Activated naive CD8-positive, alpha-beta T cell treated with anti-CD3 and anti-CD28 coated beads, Interleukin-2, amount 10 ng/mL, durations not matched to agents 7 days and 5 days (primary cell): ENCODE data around the gene ZNRF2. TPM values are rescaled to one million over a fixed set of nuclear protein-coding genes. Genes with fewer than 3 reads are reported as not detected.

ENCODE experiments used
- ATAC-seq: fragments of 150-1000 bp; cut with Tn5 transposase; one replicate; pipeline ENCODE4 v1.10.0; 2021; ENCODE audit warnings: low read depth, moderate library complexity
- POLR2A ChIA-PET: fragments of 350-600 bp; sonication (Branson Sonifier 250); formaldehyde crosslinking; loops from one replicate; lab custom pipeline; 2021; ENCODE audit warnings: antibody characterized with exemption; lab: Charles Lee
- DNase-seq: peaks from one replicate; pipeline ENCODE4 v3.0.0; 2021
- H3K27ac Mint-ChIP-seq: one replicate; pipeline ENCODE4 v1.8.0; 2022; ENCODE audit warnings: mild to moderate bottlenecking, mixed read lengths
- H3K27me3 Mint-ChIP-seq: one replicate; pipeline ENCODE4 v1.8.0; 2022; ENCODE audit warnings: mild to moderate bottlenecking, moderate library complexity, mixed read lengths
- H3K36me3 Mint-ChIP-seq: one replicate; pipeline ENCODE4 v1.8.0; 2021; ENCODE audit warnings: mild to moderate bottlenecking, mixed read lengths
- H3K4me1 Mint-ChIP-seq: one replicate; pipeline ENCODE4 v1.8.0; 2021; ENCODE audit warnings: mixed read lengths
- H3K4me3 Mint-ChIP-seq: one replicate; pipeline ENCODE4 v1.8.0; 2022; ENCODE audit warnings: mild to moderate bottlenecking, moderate library complexity, mixed read lengths
- H3K9me3 Mint-ChIP-seq: one replicate; pipeline ENCODE4 v1.8.0; 2021; ENCODE audit warnings: mixed read lengths
- total RNA-seq, 2 experiments: library from RNA; stranded (reverse); gene quantifications; one replicate each; pipeline ENCODE4 v1.2.3, GENCODE V29; 2021

ZNRF2 gene
- total RNA-seq, 2 experiments from 2014 or later, result 27.1 to 28.0 TPM

GRCh38 chr7:30304177-30304884 lies 19.9 kb downstream of the ZNRF2 start:
- H3K4me1 Mint-ChIP-seq, result peaks cover 18% of the 10 kb centered on the region
- POLR2A ChIA-PET, result no interaction called here
- peaks cover 9% of the 10 kb centered on the region for H3K36me3 Mint-ChIP-seq
- no peaks in the 10 kb centered on the region for H3K9me3 Mint-ChIP-seq
- no peak for ATAC-seq
- no peak for DNase-seq
- no peaks in the 10 kb centered on the region for H3K27me3 Mint-ChIP-seq
- H3K4me3 Mint-ChIP-seq, result no peak overlapping the region
- H3K27ac Mint-ChIP-seq, result no peak overlapping the region

- POLR2A ChIA-PET, result no interaction called here
- peaks cover 11% of the 10 kb centered on the region for H3K36me3 Mint-ChIP-seq
These were observed 22.6 kb downstream of the ZNRF2 start for GRCh38 chr7:30306976-30307375.

GRCh38 chr7:30308389-30308788 lies 24.0 kb downstream of the ZNRF2 start:
- Mint-ChIP-seq H3K27me3 (no peaks in the 10 kb centered on the region), H3K36me3 (peaks cover 13% of the 10 kb centered on the region)

More at GRCh38 chr7:30306976-30307375, 22.6 kb downstream of the ZNRF2 start:
- H3K9me3 Mint-ChIP-seq, result peaks cover 1% of the 10 kb centered on the region
- DNase-seq, result no peak
- H3K27me3 Mint-ChIP-seq, result no peaks in the 10 kb centered on the region
- ATAC-seq, result no peak
- H3K4me3 Mint-ChIP-seq, result peak overlapping the region; percentile 27
- H3K27ac Mint-ChIP-seq, result no peak overlapping the region
- peaks cover 22% of the 10 kb centered on the region for H3K4me1 Mint-ChIP-seq

GRCh38 chr7:30309302-30309701 lies 24.9 kb downstream of the ZNRF2 start:
- Mint-ChIP-seq H3K4me1 (peaks cover 23% of the 10 kb centered on the region), H3K36me3 (peaks cover 13% of the 10 kb centered on the region), H3K9me3 (peaks cover 1% of the 10 kb centered on the region), H3K27ac (no peak overlapping the region), H3K4me3 (no peak overlapping the region), H3K27me3 (no peaks in the 10 kb centered on the region)
- DNase-seq, result no peak
- POLR2A ChIA-PET, result no interaction called here
- ATAC-seq, result no peak

More at GRCh38 chr7:30308389-30308788, 24.0 kb downstream of the ZNRF2 start:
- Mint-ChIP-seq H3K4me1 (peaks cover 24% of the 10 kb centered on the region), H3K4me3 (no peak overlapping the region), H3K9me3 (peaks cover 1% of the 10 kb centered on the region), H3K27ac (no peak overlapping the region)
- no peak for ATAC-seq
- POLR2A ChIA-PET, result no interaction called here
- DNase-seq, result no peak

GRCh38 chr7:30309842-30310435 lies 25.5 kb downstream of the ZNRF2 start:
- no peak overlapping the region for H3K4me3 Mint-ChIP-seq
- POLR2A ChIA-PET, result no interaction called here
- peaks cover 1% of the 10 kb centered on the region for H3K9me3 Mint-ChIP-seq
- ATAC-seq, result no peak
- H3K4me1 Mint-ChIP-seq, result peaks cover 20% of the 10 kb centered on the region
- peaks cover 13% of the 10 kb centered on the region for H3K36me3 Mint-ChIP-seq
- no peak for DNase-seq
- no peaks in the 10 kb centered on the region for H3K27me3 Mint-ChIP-seq
- H3K27ac Mint-ChIP-seq, result no peak overlapping the region

GRCh38 chr7:30310674-30311362 lies 26.4 kb downstream of the ZNRF2 start:
- no peak for DNase-seq
- POLR2A ChIA-PET, result no interaction called here
- no peak for ATAC-seq
- H3K27me3 Mint-ChIP-seq, result no peaks in the 10 kb centered on the region
- no peak overlapping the region for H3K4me3 Mint-ChIP-seq
- no peak overlapping the region for H3K27ac Mint-ChIP-seq
- peaks cover 21% of the 10 kb centered on the region for H3K4me1 Mint-ChIP-seq
- peaks cover 18% of the 10 kb centered on the region for H3K36me3 Mint-ChIP-seq
- H3K9me3 Mint-ChIP-seq, result peaks cover 1% of the 10 kb centered on the region

GRCh38 chr7:30312178-30312577 lies 27.8 kb downstream of the ZNRF2 start:
- Mint-ChIP-seq H3K27ac (no peak overlapping the region), H3K9me3 (peaks cover 1% of the 10 kb centered on the region), H3K36me3 (peaks cover 13% of the 10 kb centered on the region), H3K4me1 (peaks cover 14% of the 10 kb centered on the region), H3K4me3 (no peak overlapping the region), H3K27me3 (no peaks in the 10 kb centered on the region)
- DNase-seq (no peak), ATAC-seq (no peak)
- POLR2A ChIA-PET, result no interaction called here

GRCh38 chr7:30313348-30313747 lies 29.0 kb downstream of the ZNRF2 start:
- Mint-ChIP-seq H3K36me3 (peaks cover 12% of the 10 kb centered on the region), H3K27me3 (no peaks in the 10 kb centered on the region), H3K27ac (no peak overlapping the region), H3K9me3 (peaks cover 1% of the 10 kb centered on the region), H3K4me1 (peaks cover 12% of the 10 kb centered on the region), H3K4me3 (no peak overlapping the region)
- ATAC-seq (no peak), DNase-seq (no peak)
- POLR2A ChIA-PET, result interaction anchor here (1.0 kb wide), 2 partner anchors 12 to 459 kb away, joined by 3 read pairs; no protein-coding TSS in a partner anchor

GRCh38 chr7:30313793-30314192 lies 29.4 kb downstream of the ZNRF2 start:
- Mint-ChIP-seq H3K4me1 (peaks cover 13% of the 10 kb centered on the region), H3K27ac (no peak overlapping the region), H3K9me3 (peaks cover 1% of the 10 kb centered on the region), H3K36me3 (peaks cover 12% of the 10 kb centered on the region), H3K27me3 (no peaks in the 10 kb centered on the region), H3K4me3 (no peak overlapping the region)
- POLR2A ChIA-PET, result interaction anchor here (1.0 kb wide), 2 partner anchors 11 to 458 kb away, joined by 3 read pairs; no protein-coding TSS in a partner anchor
- no peak for ATAC-seq
- no peak for DNase-seq

GRCh38 chr7:30315589-30315988 lies 31.2 kb downstream of the ZNRF2 start:
- H3K4me3 Mint-ChIP-seq, result no peak overlapping the region
- H3K27me3 Mint-ChIP-seq, result no peaks in the 10 kb centered on the region
- ATAC-seq (no peak), DNase-seq (no peak)
- peaks cover 15% of the 10 kb centered on the region for H3K4me1 Mint-ChIP-seq
- no peaks in the 10 kb centered on the region for H3K9me3 Mint-ChIP-seq
- no peak overlapping the region for H3K27ac Mint-ChIP-seq
- POLR2A ChIA-PET, result no interaction called here
- H3K36me3 Mint-ChIP-seq, result peaks cover 13% of the 10 kb centered on the region

- H3K27me3 Mint-ChIP-seq, result no peaks in the 10 kb centered on the region
- ATAC-seq, result no peak
- peaks cover 31% of the 10 kb centered on the region for H3K4me1 Mint-ChIP-seq
- no peak overlapping the region for H3K27ac Mint-ChIP-seq
- H3K4me3 Mint-ChIP-seq, result no peak overlapping the region
- DNase-seq, result no peak
- H3K9me3 Mint-ChIP-seq, result no peaks in the 10 kb centered on the region
- POLR2A ChIA-PET, result interaction anchor here (1.3 to 3.0 kb wide), 2 partner anchors 10 to 37 kb away, joined by 3 to 19 read pairs; no protein-coding TSS in a partner anchor
- peaks cover 14% of the 10 kb centered on the region for H3K36me3 Mint-ChIP-seq
These were observed 36.0 kb downstream of the ZNRF2 start for GRCh38 chr7:30320392-30320791.

GRCh38 chr7:30321089-30321881 lies 36.9 kb downstream of the ZNRF2 start:
- Mint-ChIP-seq H3K27ac (peak overlapping the region; percentile 98), H3K4me3 (peak overlapping the region; percentile 87), H3K4me1 (peaks cover 32% of the 10 kb centered on the region), H3K36me3 (peaks cover 16% of the 10 kb centered on the region), H3K27me3 (no peaks in the 10 kb centered on the region), H3K9me3 (no peaks in the 10 kb centered on the region)
- POLR2A ChIA-PET, result interaction anchor here (1.3 to 3.0 kb wide), 3 partner anchors 9 to 37 kb away, joined by 3 to 30 read pairs (median 19); partner anchors contain the start of gene ZNRF2
- no peak for DNase-seq
- no peak for ATAC-seq

- Mint-ChIP-seq H3K4me3 (peak overlapping the region; percentile 87), H3K36me3 (peaks cover 22% of the 10 kb centered on the region), H3K27ac (peak overlapping the region; percentile 98), H3K27me3 (no peaks in the 10 kb centered on the region), H3K4me1 (peaks cover 34% of the 10 kb centered on the region), H3K9me3 (no peaks in the 10 kb centered on the region)
- ATAC-seq, result peak; percentile 27
- no peak for DNase-seq
- POLR2A ChIA-PET, result interaction anchor here (0.7 to 3.0 kb wide), 10 partner anchors 9 to 157 kb away, joined by 3 to 30 read pairs (median 4); partner anchors contain the start of genes NOD1 and ZNRF2
These were observed 37.4 kb downstream of the ZNRF2 start for GRCh38 chr7:30321882-30322192.
